A673 (cell line): ENCODE measurements around the gene GRAPL. TPM values are rescaled to one million over a fixed set of nuclear protein-coding genes. Genes with fewer than 3 reads are reported as not detected.
"Not testable (repeated sequence)": the region's sequence is repeated elsewhere in the genome, so short reads cannot be mapped to it uniquely, and the experiment has no call there.

ENCODE experiments used
- BruUV-seq: library from RNA; stranded (reverse); fragments of 400-500 nt; replicated peaks from 2 replicates; lab custom pipeline; 2021; lab: Mats Ljungman, UMichigan
- CTCF ChIA-PET: fragments of 300-600 bp; sonication (Branson Sonifier 250); formaldehyde crosslinking; loops from one replicate; lab custom pipeline; 2022; ENCODE audit warnings: antibody characterized with exemption; lab: Charles Lee
- POLR2A ChIA-PET: fragments of 300-600 bp; sonication (Branson Sonifier 250); formaldehyde crosslinking; loops from one replicate; lab custom pipeline; 2022; ENCODE audit warnings: antibody characterized with exemption; ENCODE audit not compliant: low non-redundant PET; lab: Charles Lee
- DNase-seq: peaks from one replicate; pipeline ENCODE4 v3.0.0-alpha.2; 2015; ENCODE audit warnings: low spot score
- H3K27ac ChIP-seq: fragments of 200-600 bp; sonication (generic); 2 replicates; pipeline ENCODE4 v1.5.1; 2016; ENCODE audit warnings: mixed run types, low read depth, mild to moderate bottlenecking, mixed read lengths, antibody characterized with exemption, low read length; ENCODE audit not compliant: poor library complexity, severe bottlenecking
- H3K27me3 ChIP-seq: fragments of 200-600 bp; sonication (generic); replicated peaks from 2 replicates; pipeline ENCODE4 v1.6.1; 2017; ENCODE audit warnings: mixed run types, low read depth, mild to moderate bottlenecking, mixed read lengths, antibody characterized with exemption, low read length; ENCODE audit not compliant: insufficient read depth, poor library complexity
- H3K36me3 ChIP-seq: fragments of 200-600 bp; sonication (generic); 2 replicates; pipeline ENCODE4 v1.6.1; 2016; ENCODE audit warnings: mixed run types, mild to moderate bottlenecking, mixed read lengths, antibody characterized with exemption, low read length; ENCODE audit not compliant: insufficient read depth, poor library complexity, severe bottlenecking
- H3K4me1 ChIP-seq: fragments of 200-600 bp; sonication (generic); 2 replicates; pipeline ENCODE4 v1.6.1; 2017; ENCODE audit warnings: mixed run types, mild to moderate bottlenecking, mixed read lengths, antibody characterized with exemption, low read length; ENCODE audit not compliant: insufficient read depth, poor library complexity, severe bottlenecking
- H3K4me3 ChIP-seq: fragments of 200-600 bp; sonication (generic); 2 replicates; pipeline ENCODE4 v1.5.1; 2016; ENCODE audit warnings: low read depth, mixed run types, mild to moderate bottlenecking, mixed read lengths, low read length; ENCODE audit not compliant: poor library complexity, severe bottlenecking
- H3K9me3 ChIP-seq: fragments of 200-600 bp; sonication (generic); 2 replicates; pipeline ENCODE4 v1.6.1; 2016; ENCODE audit warnings: mixed run types, low read depth, mild to moderate bottlenecking, mixed read lengths, antibody characterized with exemption, low read length; ENCODE audit not compliant: poor library complexity, severe bottlenecking
- intact Hi-C: fragments of 100-400 bp; cut with micrococcal nuclease; formaldehyde crosslinking; loops from one replicate; pipeline ENCODE4 v1.10.0; 2022; ENCODE audit not compliant: unreplicated experiment
- total RNA-seq: library from RNA; stranded (reverse); gene quantifications from 2 replicates; pipeline ENCODE4 v1.2.3, GENCODE V29; 2021

GRAPL gene
- total RNA-seq, 1 experiment from 2014 or later: not detected

DNA sequence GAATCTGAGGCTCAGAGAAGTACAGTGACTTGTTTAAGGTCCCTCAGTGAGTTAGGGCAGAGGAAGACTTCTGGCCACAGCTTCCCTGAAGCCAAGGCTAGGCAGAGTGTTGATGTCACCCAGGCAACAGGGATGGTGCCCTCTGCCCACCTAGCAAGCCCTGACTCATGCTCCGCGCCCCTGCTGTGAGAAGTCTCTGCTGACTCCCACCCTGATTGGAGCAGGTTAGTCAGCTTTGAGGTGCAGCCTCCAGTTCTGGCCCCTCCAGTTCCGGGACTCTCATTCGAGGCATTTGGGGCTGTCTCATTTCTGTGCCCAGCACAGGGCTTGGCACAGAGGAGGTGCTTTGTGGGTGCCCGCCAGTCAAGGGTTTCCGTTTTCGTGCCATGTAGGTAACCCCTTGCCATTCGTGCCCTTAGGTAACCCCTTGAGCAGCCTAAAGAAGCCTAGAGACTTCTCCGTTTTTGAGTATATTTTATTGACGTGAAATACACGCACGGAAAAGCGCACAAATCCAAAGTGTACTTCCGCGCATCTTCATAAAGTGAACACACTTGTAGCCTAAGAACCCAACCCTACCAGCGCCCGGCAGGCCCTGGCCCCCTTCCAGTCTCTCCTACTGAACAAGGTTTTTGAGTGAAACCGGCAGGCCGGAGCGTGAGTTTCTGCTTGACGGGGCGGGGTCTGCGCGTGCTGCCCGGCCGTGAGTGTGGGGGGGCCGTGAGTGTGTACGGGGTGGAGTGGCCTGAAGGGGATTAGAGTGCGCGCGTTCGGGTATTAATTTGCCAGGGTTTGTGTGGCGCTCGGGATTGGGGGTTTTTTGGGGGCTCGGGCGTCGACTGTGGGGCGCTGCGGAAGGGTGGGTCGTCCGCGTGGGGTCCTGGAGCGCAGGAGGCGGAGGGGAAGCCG is 16.9 kb upstream of the GRAPL start:
- H3K9me3 ChIP-seq, H3K27me3 ChIP-seq, CTCF ChIA-PET, H3K27ac ChIP-seq, DNase-seq, BruUV-seq, intact Hi-C loops, H3K36me3 ChIP-seq, POLR2A ChIA-PET, H3K4me1 ChIP-seq: not testable (repeated sequence)
- H3K4me3 ChIP-seq: peak overlapping the region; percentile 39

- peak overlapping the region; percentile 70 for H3K27ac ChIP-seq
- H3K4me1 ChIP-seq, H3K27me3 ChIP-seq, CTCF ChIA-PET, intact Hi-C loops, POLR2A ChIA-PET, H3K36me3 ChIP-seq, H3K9me3 ChIP-seq: not testable (repeated sequence)
- BruUV-seq: TSS peak; percentile 88
- peak; percentile 63 for DNase-seq
- peak overlapping the region; percentile 39 for H3K4me3 ChIP-seq
Observed at GRCh38 chr17:19111111-19111711, 16.2 kb upstream of the GRAPL start.

DNA sequence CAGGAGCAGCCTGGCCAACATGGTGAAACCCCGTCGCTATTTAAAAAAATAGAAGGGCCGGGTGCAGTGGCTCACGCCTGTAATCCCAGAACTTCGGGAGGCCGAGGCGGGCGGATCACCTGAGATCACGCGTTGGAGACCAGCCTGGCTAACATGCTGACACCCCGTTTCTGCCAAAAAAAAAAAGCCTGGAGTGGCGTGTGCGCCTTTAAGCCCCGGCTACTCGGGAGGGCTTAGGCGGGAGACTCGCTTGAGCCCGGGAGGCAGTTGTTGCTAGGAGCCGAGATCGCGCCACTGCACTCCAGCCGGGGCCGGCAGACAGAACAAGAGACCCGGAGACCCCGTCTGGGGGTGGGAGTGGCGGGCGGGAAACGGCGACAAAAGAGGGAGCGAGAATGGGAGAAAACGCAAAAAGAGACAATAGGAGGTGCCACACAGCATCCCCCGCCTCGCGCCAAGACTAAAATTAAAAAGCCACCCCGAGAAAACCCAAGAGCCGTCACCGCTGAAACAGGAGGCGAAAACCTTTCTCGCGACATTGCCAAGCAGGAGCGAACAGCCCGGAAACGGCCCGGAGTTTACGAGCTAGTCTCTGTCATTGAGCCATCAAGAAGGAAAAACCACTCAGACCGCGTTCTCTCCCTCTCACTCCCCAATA is 15.5 kb upstream of the GRAPL start:
- H3K27me3 ChIP-seq, POLR2A ChIA-PET, CTCF ChIA-PET, H3K36me3 ChIP-seq, H3K4me1 ChIP-seq, intact Hi-C loops, H3K9me3 ChIP-seq: not testable (repeated sequence)
- Histone ChIP-seq H3K27ac (peak overlapping the region; percentile 70), H3K4me3 (peak overlapping the region; percentile 39)
- DNase-seq: peak; percentile 91
- TSS peak; percentile 97 for BruUV-seq

DNA sequence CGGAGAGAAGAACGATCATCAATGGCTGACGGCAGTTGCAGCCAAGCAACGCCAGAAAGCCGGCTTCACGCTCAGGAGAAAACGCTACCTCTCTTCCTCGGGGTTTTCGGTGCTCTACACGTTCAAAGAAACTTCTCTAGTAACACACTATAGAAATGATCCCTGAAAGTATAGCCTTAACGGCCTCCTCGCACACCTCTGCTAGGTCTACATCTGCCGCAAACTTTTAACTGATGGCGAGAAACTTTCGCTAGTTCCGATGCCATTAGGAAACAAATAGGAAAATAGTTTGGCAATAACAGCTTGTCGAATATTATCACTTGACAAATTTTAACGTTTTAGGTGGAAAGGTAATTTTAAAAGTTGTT is 14.9 kb upstream of the GRAPL start:
- peak; percentile 0 for DNase-seq
- H3K36me3 ChIP-seq, POLR2A ChIA-PET, CTCF ChIA-PET, intact Hi-C loops, H3K27me3 ChIP-seq, H3K4me3 ChIP-seq, H3K27ac ChIP-seq, H3K9me3 ChIP-seq, BruUV-seq, H3K4me1 ChIP-seq: not testable (repeated sequence)

DNA sequence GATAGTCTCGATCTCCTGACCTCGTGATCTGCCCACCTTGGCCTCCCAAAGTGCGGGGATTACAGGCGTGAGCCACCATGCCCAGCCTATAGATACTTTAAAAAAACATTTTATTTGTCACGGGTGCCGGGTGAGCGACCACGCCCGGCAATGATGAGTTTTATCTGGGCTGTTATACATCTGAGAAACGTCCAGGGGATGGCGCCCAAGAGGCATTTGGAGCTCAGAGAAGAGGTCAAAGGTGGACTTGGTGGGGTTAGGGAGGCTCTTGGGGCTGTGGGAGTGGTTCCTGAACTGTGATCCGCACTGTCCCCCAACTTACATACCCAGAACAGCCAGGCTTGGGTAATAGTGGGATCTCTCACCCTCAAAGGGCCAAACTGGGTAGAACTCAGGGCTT is 8.7 kb upstream of the GRAPL start:
- intact Hi-C loops, H3K27me3 ChIP-seq, H3K27ac ChIP-seq, BruUV-seq, CTCF ChIA-PET, DNase-seq, H3K36me3 ChIP-seq, H3K4me1 ChIP-seq, POLR2A ChIA-PET, H3K9me3 ChIP-seq, H3K4me3 ChIP-seq: not testable (repeated sequence)

DNA sequence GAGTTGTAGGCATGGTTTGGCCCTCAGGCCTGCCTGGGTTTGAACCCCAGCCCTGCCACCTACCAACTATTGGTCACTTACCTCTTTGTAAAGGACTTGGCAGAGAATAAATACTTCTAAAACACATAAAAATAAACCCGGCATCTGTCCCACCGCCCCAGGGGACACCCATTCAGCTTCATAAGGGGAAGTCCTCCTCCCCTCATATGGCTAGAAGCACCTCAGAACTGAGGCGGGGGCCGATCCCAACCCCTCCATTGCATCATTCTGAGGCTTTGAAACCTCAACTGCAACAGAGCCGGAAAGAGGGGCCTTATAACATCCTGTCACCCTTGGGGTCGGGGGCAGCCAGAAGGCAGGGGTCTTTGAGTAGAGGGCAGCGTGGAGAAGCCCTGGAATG is 2.1 kb upstream of the GRAPL start:
- not testable (repeated sequence) for BruUV-seq

GRCh38 chr17:19129500-19129899 is 2.1 kb downstream of the GRAPL start:
- CTCF ChIA-PET, H3K9me3 ChIP-seq, H3K27me3 ChIP-seq, H3K36me3 ChIP-seq, BruUV-seq, H3K4me3 ChIP-seq, DNase-seq, intact Hi-C loops, POLR2A ChIA-PET, H3K27ac ChIP-seq, H3K4me1 ChIP-seq: not testable (repeated sequence)

More for the DNA sequence above, 2.1 kb upstream of the GRAPL start:
- H3K27me3 ChIP-seq, DNase-seq, H3K4me3 ChIP-seq, H3K4me1 ChIP-seq, H3K27ac ChIP-seq, CTCF ChIA-PET, H3K9me3 ChIP-seq, H3K36me3 ChIP-seq, POLR2A ChIA-PET, intact Hi-C loops: not testable (repeated sequence)
